ENCODE results near the gene VPS4A.

DNA sequence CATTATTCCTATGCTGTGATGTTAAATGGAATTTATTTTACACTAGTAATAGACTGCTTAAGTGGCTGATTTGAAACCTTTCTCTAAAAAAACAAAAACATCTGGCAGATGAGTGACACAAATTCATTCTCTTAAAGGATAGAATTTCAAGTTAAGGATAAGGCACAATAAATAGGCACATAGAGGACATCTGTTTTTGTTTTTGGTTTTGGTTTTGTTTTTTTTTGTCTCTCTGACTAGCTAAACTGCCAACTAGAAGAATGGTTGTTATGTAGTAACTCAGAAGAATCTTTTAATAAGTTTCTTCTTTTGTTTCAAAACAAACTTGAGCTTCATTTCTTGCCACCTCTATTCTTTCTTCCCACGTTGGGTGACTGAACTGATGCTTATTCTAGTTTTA is 5.1 kb upstream of the VPS4A start:
- no peak for TF ChIP-seq SIX5 (IDR thresholded peaks at IDR 0.05; ENCODE audit: low read depth, low read length)
- TF ChIP-seq, protein P1, sequence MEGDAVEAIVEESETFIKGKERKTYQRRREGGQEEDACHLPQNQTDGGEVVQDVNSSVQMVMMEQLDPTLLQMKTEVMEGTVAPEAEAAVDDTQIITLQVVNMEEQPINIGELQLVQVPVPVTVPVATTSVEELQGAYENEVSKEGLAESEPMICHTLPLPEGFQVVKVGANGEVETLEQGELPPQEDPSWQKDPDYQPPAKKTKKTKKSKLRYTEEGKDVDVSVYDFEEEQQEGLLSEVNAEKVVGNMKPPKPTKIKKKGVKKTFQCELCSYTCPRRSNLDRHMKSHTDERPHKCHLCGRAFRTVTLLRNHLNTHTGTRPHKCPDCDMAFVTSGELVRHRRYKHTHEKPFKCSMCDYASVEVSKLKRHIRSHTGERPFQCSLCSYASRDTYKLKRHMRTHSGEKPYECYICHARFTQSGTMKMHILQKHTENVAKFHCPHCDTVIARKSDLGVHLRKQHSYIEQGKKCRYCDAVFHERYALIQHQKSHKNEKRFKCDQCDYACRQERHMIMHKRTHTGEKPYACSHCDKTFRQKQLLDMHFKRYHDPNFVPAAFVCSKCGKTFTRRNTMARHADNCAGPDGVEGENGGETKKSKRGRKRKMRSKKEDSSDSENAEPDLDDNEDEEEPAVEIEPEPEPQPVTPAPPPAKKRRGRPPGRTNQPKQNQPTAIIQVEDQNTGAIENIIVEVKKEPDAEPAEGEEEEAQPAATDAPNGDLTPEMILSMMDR (IDR thresholded peaks at IDR 0.05; ENCODE audit: control extremely low read depth in 1 of 3, insufficient read depth in 1 of 3, low read depth in 1 of 3, low read length in 3 of 3) = no peak
- TF ChIP-seq BACH1 (IDR thresholded peaks at IDR 0.05; ENCODE audit: low read length) = no peak
- no peak for TF ChIP-seq TAF1 (IDR thresholded peaks at IDR 0.05; ENCODE audit: low read depth, low read length)
- TF ChIP-seq, protein P2, sequence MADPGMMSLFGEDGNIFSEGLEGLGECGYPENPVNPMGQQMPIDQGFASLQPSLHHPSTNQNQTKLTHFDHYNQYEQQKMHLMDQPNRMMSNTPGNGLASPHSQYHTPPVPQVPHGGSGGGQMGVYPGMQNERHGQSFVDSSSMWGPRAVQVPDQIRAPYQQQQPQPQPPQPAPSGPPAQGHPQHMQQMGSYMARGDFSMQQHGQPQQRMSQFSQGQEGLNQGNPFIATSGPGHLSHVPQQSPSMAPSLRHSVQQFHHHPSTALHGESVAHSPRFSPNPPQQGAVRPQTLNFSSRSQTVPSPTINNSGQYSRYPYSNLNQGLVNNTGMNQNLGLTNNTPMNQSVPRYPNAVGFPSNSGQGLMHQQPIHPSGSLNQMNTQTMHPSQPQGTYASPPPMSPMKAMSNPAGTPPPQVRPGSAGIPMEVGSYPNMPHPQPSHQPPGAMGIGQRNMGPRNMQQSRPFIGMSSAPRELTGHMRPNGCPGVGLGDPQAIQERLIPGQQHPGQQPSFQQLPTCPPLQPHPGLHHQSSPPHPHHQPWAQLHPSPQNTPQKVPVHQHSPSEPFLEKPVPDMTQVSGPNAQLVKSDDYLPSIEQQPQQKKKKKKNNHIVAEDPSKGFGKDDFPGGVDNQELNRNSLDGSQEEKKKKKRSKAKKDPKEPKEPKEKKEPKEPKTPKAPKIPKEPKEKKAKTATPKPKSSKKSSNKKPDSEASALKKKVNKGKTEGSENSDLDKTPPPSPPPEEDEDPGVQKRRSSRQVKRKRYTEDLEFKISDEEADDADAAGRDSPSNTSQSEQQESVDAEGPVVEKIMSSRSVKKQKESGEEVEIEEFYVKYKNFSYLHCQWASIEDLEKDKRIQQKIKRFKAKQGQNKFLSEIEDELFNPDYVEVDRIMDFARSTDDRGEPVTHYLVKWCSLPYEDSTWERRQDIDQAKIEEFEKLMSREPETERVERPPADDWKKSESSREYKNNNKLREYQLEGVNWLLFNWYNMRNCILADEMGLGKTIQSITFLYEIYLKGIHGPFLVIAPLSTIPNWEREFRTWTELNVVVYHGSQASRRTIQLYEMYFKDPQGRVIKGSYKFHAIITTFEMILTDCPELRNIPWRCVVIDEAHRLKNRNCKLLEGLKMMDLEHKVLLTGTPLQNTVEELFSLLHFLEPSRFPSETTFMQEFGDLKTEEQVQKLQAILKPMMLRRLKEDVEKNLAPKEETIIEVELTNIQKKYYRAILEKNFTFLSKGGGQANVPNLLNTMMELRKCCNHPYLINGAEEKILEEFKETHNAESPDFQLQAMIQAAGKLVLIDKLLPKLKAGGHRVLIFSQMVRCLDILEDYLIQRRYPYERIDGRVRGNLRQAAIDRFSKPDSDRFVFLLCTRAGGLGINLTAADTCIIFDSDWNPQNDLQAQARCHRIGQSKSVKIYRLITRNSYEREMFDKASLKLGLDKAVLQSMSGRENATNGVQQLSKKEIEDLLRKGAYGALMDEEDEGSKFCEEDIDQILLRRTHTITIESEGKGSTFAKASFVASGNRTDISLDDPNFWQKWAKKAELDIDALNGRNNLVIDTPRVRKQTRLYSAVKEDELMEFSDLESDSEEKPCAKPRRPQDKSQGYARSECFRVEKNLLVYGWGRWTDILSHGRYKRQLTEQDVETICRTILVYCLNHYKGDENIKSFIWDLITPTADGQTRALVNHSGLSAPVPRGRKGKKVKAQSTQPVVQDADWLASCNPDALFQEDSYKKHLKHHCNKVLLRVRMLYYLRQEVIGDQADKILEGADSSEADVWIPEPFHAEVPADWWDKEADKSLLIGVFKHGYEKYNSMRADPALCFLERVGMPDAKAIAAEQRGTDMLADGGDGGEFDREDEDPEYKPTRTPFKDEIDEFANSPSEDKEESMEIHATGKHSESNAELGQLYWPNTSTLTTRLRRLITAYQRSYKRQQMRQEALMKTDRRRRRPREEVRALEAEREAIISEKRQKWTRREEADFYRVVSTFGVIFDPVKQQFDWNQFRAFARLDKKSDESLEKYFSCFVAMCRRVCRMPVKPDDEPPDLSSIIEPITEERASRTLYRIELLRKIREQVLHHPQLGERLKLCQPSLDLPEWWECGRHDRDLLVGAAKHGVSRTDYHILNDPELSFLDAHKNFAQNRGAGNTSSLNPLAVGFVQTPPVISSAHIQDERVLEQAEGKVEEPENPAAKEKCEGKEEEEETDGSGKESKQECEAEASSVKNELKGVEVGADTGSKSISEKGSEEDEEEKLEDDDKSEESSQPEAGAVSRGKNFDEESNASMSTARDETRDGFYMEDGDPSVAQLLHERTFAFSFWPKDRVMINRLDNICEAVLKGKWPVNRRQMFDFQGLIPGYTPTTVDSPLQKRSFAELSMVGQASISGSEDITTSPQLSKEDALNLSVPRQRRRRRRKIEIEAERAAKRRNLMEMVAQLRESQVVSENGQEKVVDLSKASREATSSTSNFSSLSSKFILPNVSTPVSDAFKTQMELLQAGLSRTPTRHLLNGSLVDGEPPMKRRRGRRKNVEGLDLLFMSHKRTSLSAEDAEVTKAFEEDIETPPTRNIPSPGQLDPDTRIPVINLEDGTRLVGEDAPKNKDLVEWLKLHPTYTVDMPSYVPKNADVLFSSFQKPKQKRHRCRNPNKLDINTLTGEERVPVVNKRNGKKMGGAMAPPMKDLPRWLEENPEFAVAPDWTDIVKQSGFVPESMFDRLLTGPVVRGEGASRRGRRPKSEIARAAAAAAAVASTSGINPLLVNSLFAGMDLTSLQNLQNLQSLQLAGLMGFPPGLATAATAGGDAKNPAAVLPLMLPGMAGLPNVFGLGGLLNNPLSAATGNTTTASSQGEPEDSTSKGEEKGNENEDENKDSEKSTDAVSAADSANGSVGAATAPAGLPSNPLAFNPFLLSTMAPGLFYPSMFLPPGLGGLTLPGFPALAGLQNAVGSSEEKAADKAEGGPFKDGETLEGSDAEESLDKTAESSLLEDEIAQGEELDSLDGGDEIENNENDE (IDR thresholded peaks at IDR 0.05; ENCODE audit: insufficient replicate concordance, low read length) = no peak

Data from H1 (cell line).